HG02885 (cell line): ENCODE measurements around the gene SLC25A42.
"Not testable (repeated sequence)": the region's sequence is repeated elsewhere in the genome, so short reads cannot be mapped to it uniquely, and the experiment has no call there.

Experiments
- ATAC-seq: cut with Tn5 transposase; IDR thresholded peaks from one replicate; pipeline ENCODE4 v1.9.1; 2021; ENCODE audit warnings: mild to moderate bottlenecking; ENCODE audit not compliant: unreplicated experiment, poor library complexity

The SLC25A42 gene

GRCh38 chr19:19101540-19101939, 37.7 kb downstream of the SLC25A42 start:
- no peak for ATAC-seq

- ATAC-seq = not testable (repeated sequence)
Observed at GRCh38 chr19:19102566-19102965, 38.8 kb downstream of the SLC25A42 start.

- ATAC-seq = no peak
Observed at GRCh38 chr19:19103167-19103566, 39.4 kb downstream of the SLC25A42 start.

GRCh38 chr19:19105365-19106055, 41.7 kb downstream of the SLC25A42 start:
- ATAC-seq = no peak

GRCh38 chr19:19106056-19106551, 42.3 kb downstream of the SLC25A42 start:
- no peak for ATAC-seq

- ATAC-seq = not testable (repeated sequence)
Observed at GRCh38 chr19:19106938-19107337, 43.1 kb downstream of the SLC25A42 start.

- ATAC-seq = no peak
Observed at GRCh38 chr19:19107654-19108053, 43.9 kb downstream of the SLC25A42 start.

GRCh38 chr19:19109601-19110000, 45.8 kb downstream of the SLC25A42 start:
- no peak for ATAC-seq

- ATAC-seq = no peak
Observed at GRCh38 chr19:19110410-19111135, 46.8 kb downstream of the SLC25A42 start.

GRCh38 chr19:19111136-19111835, 47.5 kb downstream of the SLC25A42 start:
- no peak for ATAC-seq

GRCh38 chr19:19111967-19112580, 48.3 kb downstream of the SLC25A42 start:
- ATAC-seq = no peak

GRCh38 chr19:19113040-19113626, 49.3 kb downstream of the SLC25A42 start:
- ATAC-seq = no peak

GRCh38 chr19:19115954-19116353, 52.2 kb downstream of the SLC25A42 start:
- ATAC-seq = no peak

GRCh38 chr19:19119325-19120237, 55.8 kb downstream of the SLC25A42 start:
- ATAC-seq = no peak

- no peak for ATAC-seq
Observed at GRCh38 chr19:19120308-19121231, 56.8 kb downstream of the SLC25A42 start.

GRCh38 chr19:19121371-19121770, 57.6 kb downstream of the SLC25A42 start:
- no peak for ATAC-seq

- no peak for ATAC-seq
Observed at GRCh38 chr19:19122902-19123301, 59.1 kb downstream of the SLC25A42 start.

- no peak for ATAC-seq
Observed at GRCh38 chr19:19123386-19123785, 59.6 kb downstream of the SLC25A42 start.
